ENCODE data around the gene KMO. TPM values are rescaled to one million over a fixed set of nuclear protein-coding genes. Genes with fewer than 3 reads are reported as not detected.

Gene KMO
- total and polyA plus RNA-seq, 2 of the 8 experiments (the other 6 are each of a cell fraction or from before 2014, with no cell fraction given): not detected

GRCh38 chr1:241608379-241609033, 76.3 kb downstream of the KMO start:
- ChIA-PET CTCF (ENCODE audit: partially characterized antibody) (interaction anchor here (1.2 to 1.3 kb wide), 2 partner anchors 22 to 226 kb away, joined by 3 read pairs; no protein-coding TSS in a partner anchor), POLR2A (ENCODE audit: partially characterized antibody) (interaction anchor here (0.8 kb wide), 1 partner anchor 231 kb away, joined by 3 read pairs; no protein-coding TSS in a partner anchor)
- Histone ChIP-seq H2BK5ac (ENCODE audit: low read depth, low read length) (no peak overlapping the region), H3K79me1 (ENCODE audit: low read depth, low read length) (no peaks in the 10 kb centered on the region), H3K56ac (replicated peaks; ENCODE audit: insufficient read length, low read depth, low read length) (no peak overlapping the region), H3K9me3 (ENCODE audit: insufficient read depth in 2 of 2, low read depth in 1 of 2, low read length in 1 of 2) (no peaks in the 10 kb centered on the region), H3K27ac (ENCODE audit: low read depth, low read length) (no peak overlapping the region), H4K20me1 (replicated peaks in 1 of 2; ENCODE audit: control insufficient read depth in 1 of 2, insufficient read depth in 2 of 2, low read length in 2 of 2) (peaks cover 2 to 3% of the 10 kb centered on the region in 2 experiments), H3K4me2 (ENCODE audit: insufficient read depth in 1 of 2, low read depth in 2 of 2, low read length in 2 of 2) (no peak overlapping the region), H3K36me3 (ENCODE audit: control insufficient read depth in 2 of 4, insufficient read depth in 4 of 4, low read length in 3 of 4) (no peaks in the 10 kb centered on the region), H4K5ac (ENCODE audit: insufficient read length, low read depth, low read length) (no peak overlapping the region), H2BK120ac (replicated peaks; ENCODE audit: low read depth, low read length) (no peak overlapping the region), H3K4me3 (ENCODE audit: extremely low read depth in 1 of 4, insufficient read depth in 2 of 4, low read depth in 3 of 4, low read length in 4 of 4) (no peak overlapping the region), H2AFZ (ENCODE audit: low read length) (no peak overlapping the region), H3K18ac (ENCODE audit: extremely low read depth, low read length) (no peak overlapping the region), H3K14ac (ENCODE audit: insufficient read length) (no peak overlapping the region), H4K91ac (replicated peaks; ENCODE audit: insufficient read length, low read length) (no peak overlapping the region), H2BK15ac (ENCODE audit: low read length) (no peak overlapping the region), H2BK20ac (ENCODE audit: low read length) (no peak overlapping the region), H2AK5ac (ENCODE audit: low read depth, low read length) (no peak overlapping the region), H2BK12ac (ENCODE audit: low read depth, low read length) (no peak overlapping the region), H3K23ac (ENCODE audit: insufficient read length) (no peak overlapping the region), H3K9ac (replicated peaks in 1 of 4; ENCODE audit: extremely low read depth in 1 of 4, low read depth in 3 of 4, low read length in 3 of 4) (no peak overlapping the region), H3K4ac (replicated peaks; ENCODE audit: insufficient read length, low read depth, low read length) (no peak overlapping the region), H3K79me2 (ENCODE audit: control insufficient read depth in 1 of 2, insufficient read depth in 2 of 2, low read length in 2 of 2) (no peaks in the 10 kb centered on the region), H4K8ac (ENCODE audit: extremely low read depth, insufficient read depth, low read length) (no peak overlapping the region), H3K27me3 (replicated peaks in 1 of 4; ENCODE audit: control insufficient read depth in 3 of 4, extremely low read depth in 1 of 4, insufficient read depth in 3 of 4, low read length in 3 of 4) (no peaks in the 10 kb centered on the region), H3K4me1 (replicated peaks in 1 of 4; ENCODE audit: control insufficient read depth in 3 of 4, insufficient read depth in 4 of 4, low read length in 3 of 4) (no peaks in the 10 kb centered on the region), H3K23me2 (ENCODE audit: low read depth, low read length) (no peaks in the 10 kb centered on the region)
- DNase-seq (ENCODE audit: low read depth in 1 of 2, low spot score in 2 of 2): no peak
- FAIRE-seq: no peak
- 78% methylated on average over 3 of the region's 3 CpGs; no CpG with 5 or more reads in 1 of the 2 experiments for WGBS, 2 experiments (ENCODE audit: extremely low coverage in 1 of 2, insufficient coverage in 1 of 2, insufficient read length in 1 of 2, insufficient replicate concordance in 2 of 2, low coverage in 1 of 2, low lambda C conversion rate in 2 of 2, missing lambda C conversion rate in 1 of 2)
- TF ChIP-seq SUZ12 (IDR thresholded peaks at IDR 0.05; ENCODE audit: low read length): no peak
- no peak for TF ChIP-seq SP4 (IDR thresholded peaks at IDR 0.05; ENCODE audit: low read length)
- no peak for TF ChIP-seq TCF12 (IDR thresholded peaks at IDR 0.05; ENCODE audit: low read depth, low read length)
- TF ChIP-seq TAF1 (IDR thresholded peaks at IDR 0.05; ENCODE audit: low read depth, low read length): no peak
- TF ChIP-seq POU5F1 (IDR thresholded peaks at IDR 0.05; ENCODE audit: low read depth, low read length): no peak
- TF ChIP-seq BACH1 (IDR thresholded peaks at IDR 0.05; ENCODE audit: low read length): no peak
- no peak for TF ChIP-seq CBX8 (IDR thresholded peaks at IDR 0.05; ENCODE audit: borderline replicate concordance, low read depth, low read length)
- no peak for TF ChIP-seq GABPA (IDR thresholded peaks at IDR 0.05; ENCODE audit: borderline replicate concordance, insufficient read depth, low read length)
- TF ChIP-seq RBBP5 (IDR thresholded peaks at IDR 0.05; ENCODE audit: borderline replicate concordance, low read depth, low read length): no peak
- TF ChIP-seq CTCF (IDR thresholded peaks at IDR 0.05; ENCODE audit: control extremely low read depth in 1 of 3, insufficient read depth in 1 of 3, low read depth in 1 of 3, low read length in 3 of 3): no peak
- no peak for TF ChIP-seq CREB1 (IDR thresholded peaks at IDR 0.05)
